ENCODE measurements around the gene GPR152.

GRCh38 chr11:67451658-67451976, 912 bp downstream of the GPR152 start:
- TF ChIP-seq POLR2A (IDR thresholded peaks at IDR 0.05), result no peak
- TF ChIP-seq CTCF (IDR thresholded peaks at IDR 0.05), result no peak
- no peak for TF ChIP-seq EP300 (IDR thresholded peaks at IDR 0.05)
- no peak for TF ChIP-seq POLR2AphosphoS5 (IDR thresholded peaks at IDR 0.05)
